KMS-11 (cell line): ENCODE measurements around the gene KRTCAP2.

Experiments
- H2AFZ ChIP-seq: fragments of 200-600 bp; sonication (generic); 2 replicates; pipeline ENCODE4 v1.6.1; 2016; ENCODE audit warnings: antibody characterized with exemption, mixed run types, low read depth
- H3K27ac ChIP-seq: fragments of 200-600 bp; sonication (generic); 2 replicates; pipeline ENCODE4 v1.6.1; 2016; ENCODE audit warnings: mild to moderate bottlenecking, mixed run types
- H3K27me3 ChIP-seq: fragments of 200-600 bp; sonication (generic); 2 replicates; pipeline ENCODE4 v1.6.1; 2017; ENCODE audit warnings: mild to moderate bottlenecking, low read depth, mixed run types, moderate library complexity; ENCODE audit not compliant: insufficient read depth
- H3K36me3 ChIP-seq: fragments of 200-600 bp; sonication (generic); 2 replicates; pipeline ENCODE4 v1.6.1; 2017; ENCODE audit warnings: mild to moderate bottlenecking, mixed run types; ENCODE audit not compliant: insufficient read depth
- H3K4me1 ChIP-seq: fragments of 200-600 bp; sonication (generic); 2 replicates; pipeline ENCODE4 v1.6.1; 2016; ENCODE audit warnings: mild to moderate bottlenecking, low read depth, mixed run types; ENCODE audit not compliant: poor library complexity, severe bottlenecking
- H3K4me2 ChIP-seq: fragments of 200-600 bp; sonication (generic); 2 replicates; pipeline ENCODE4 v1.7.0; 2016; ENCODE audit warnings: mild to moderate bottlenecking, mixed run types
- H3K4me3 ChIP-seq: fragments of 200-600 bp; sonication (generic); IDR thresholded peaks from 2 replicates; pipeline ENCODE4 v1.6.1; 2017; ENCODE audit warnings: low read depth, low read length, mixed read lengths; ENCODE audit not compliant: insufficient read depth
- H3K79me2 ChIP-seq: fragments of 200-600 bp; sonication (generic); 2 replicates; pipeline ENCODE4 v1.6.1; 2016; ENCODE audit warnings: low read depth, mixed run types; ENCODE audit not compliant: insufficient read depth
- H3K9ac ChIP-seq: fragments of 200-600 bp; sonication (generic); 2 replicates; pipeline ENCODE4 v1.6.1; 2016; ENCODE audit warnings: mild to moderate bottlenecking, mixed run types
- H4K20me1 ChIP-seq: fragments of 200-600 bp; sonication (generic); 2 replicates; pipeline ENCODE4 v1.6.1; 2016; ENCODE audit warnings: mild to moderate bottlenecking, mixed run types; ENCODE audit not compliant: insufficient read depth
- CTCF ChIP-seq: fragments of 200-600 bp; sonication (generic); conservative IDR thresholded peaks from 2 replicates; pipeline ENCODE4 v1.6.1; 2017; ENCODE audit warnings: low read depth, mild to moderate bottlenecking, antibody characterized with exemption, low read length, moderate library complexity, mixed read lengths

Gene KRTCAP2

DNA sequence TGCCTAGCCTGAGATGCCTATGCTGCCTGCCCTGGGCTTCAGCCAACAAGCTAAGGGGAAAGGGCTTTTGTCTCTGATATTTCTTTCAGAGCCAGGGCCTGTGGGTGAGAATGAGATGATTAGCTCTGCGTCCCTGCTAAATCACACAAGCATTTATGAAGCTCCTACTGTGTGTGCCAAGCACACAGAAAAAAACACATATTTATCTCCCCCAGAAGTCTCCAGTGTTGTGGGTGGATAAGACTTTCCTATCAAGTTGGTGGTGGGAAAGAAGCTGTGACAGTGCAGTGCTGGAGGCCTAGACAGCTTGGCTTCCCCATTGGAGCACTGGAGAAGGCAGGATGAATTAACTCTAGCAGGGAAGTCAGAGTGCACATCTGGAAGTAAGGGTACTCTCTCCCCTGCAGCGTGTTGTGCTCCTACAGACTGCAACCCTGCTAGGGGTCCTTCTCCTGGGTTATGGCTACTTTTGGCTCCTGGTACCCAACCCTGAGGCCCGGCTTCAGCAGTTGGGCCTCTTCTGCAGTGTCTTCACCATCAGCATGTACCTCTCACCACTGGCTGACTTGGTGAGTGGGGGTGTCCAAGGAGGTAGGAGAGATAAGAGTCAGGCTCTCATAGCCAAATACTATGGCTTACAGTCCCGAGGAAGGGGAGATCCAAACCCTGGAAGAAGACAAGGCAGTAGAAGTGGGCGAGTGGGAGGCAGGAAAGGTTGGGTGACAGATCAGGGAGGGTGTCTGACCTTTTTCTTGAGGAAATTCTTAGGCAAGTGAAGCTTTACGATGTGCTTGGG lies 35.8 kb downstream of the KRTCAP2 start:
- Histone ChIP-seq H3K79me2 (peaks cover 30% of the 10 kb centered on the region), H3K4me2 (peak overlapping the region; percentile 83), H3K27me3 (peaks cover 15% of the 10 kb centered on the region), H3K4me1 (peaks cover 39% of the 10 kb centered on the region), H3K27ac (no peak overlapping the region; the same call in 1 of the 2 replicates), H3K4me3 (no peak overlapping the region), H2AFZ (no peak overlapping the region), H3K36me3 (no peaks in the 10 kb centered on the region), H4K20me1 (no peaks in the 10 kb centered on the region), H3K9ac (no peak overlapping the region)
- TF ChIP-seq CTCF, result no peak

GRCh38 chr1:155136748-155137147 lies 36.4 kb downstream of the KRTCAP2 start:
- Histone ChIP-seq H3K27ac (peak overlapping the region; percentile 68; the same call in 1 of the 2 replicates), H3K9ac (peak overlapping the region; percentile 78; the same call in 1 of the 2 replicates), H3K4me1 (peaks cover 39% of the 10 kb centered on the region), H2AFZ (peak overlapping the region; percentile 95; the same call in 1 of the 2 replicates), H3K4me2 (peak overlapping the region; percentile 83), H3K4me3 (peak overlapping the region; percentile 82), H3K27me3 (peaks cover 9% of the 10 kb centered on the region), H3K36me3 (no peaks in the 10 kb centered on the region), H3K79me2 (peaks cover 30% of the 10 kb centered on the region), H4K20me1 (no peaks in the 10 kb centered on the region)
- no peak for TF ChIP-seq CTCF

- Histone ChIP-seq H3K4me2 (peak within 1 kb of the TSS; percentile 83), H4K20me1 (no peaks in the 10 kb centered on the region), H3K79me2 (peaks cover 30% of the 10 kb centered on the region), H2AFZ (peak within 1 kb of the TSS; percentile 95), H3K27ac (peak within 1 kb of the TSS; percentile 68), H3K27me3 (no peaks in the 10 kb centered on the region; the same call in 1 of the 2 replicates), H3K4me3 (peak within 1 kb of the TSS; percentile 100), H3K9ac (peak within 1 kb of the TSS; percentile 78), H3K4me1 (peaks cover 33% of the 10 kb centered on the region), H3K36me3 (no peaks in the 10 kb centered on the region)
- 0 out of 2 replicates have a peak, but pooled peaks have one; percentile 9 for TF ChIP-seq CTCF
Measured at GRCh38 chr1:155135415-155136028, 37.6 kb downstream of the KRTCAP2 start, which contains the start of gene SLC50A1. SLC50A1 (plus strand) TSS chr1:155135852; CDS start chr1:155135912, 60 bp downstream.

DNA sequence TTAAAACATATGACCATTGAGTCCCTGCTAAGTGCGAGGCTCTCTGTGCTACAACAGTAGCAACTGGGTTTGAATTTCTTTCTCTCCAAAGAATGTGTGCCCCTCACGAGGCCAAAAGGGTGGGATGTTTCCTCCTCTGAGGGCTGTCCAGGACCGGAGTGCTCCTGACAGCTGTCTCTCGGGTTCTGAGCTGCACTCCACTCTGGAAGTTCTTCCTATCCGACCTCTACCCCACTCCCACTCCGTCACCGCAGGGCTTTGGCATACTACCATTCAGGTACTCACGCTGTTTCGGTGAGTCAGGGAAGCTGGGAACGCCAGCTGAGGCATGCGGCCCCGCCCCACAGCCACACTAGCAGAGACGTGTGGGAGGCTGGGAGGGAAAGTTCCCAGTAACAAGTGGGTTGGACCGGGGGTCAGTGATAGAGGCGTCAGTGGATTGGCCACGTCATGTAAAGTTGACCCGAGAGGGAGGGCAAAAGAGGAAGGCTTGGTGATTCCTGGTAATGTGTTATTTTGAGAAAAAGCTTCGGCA lies 38.2 kb downstream of the KRTCAP2 start:
- peak overlapping the region; percentile 83 for H3K4me2 ChIP-seq
- H3K27ac ChIP-seq, result peak overlapping the region; percentile 68
- TF ChIP-seq CTCF, result no peak; the same call in 1 of the 2 replicates
- no peaks in the 10 kb centered on the region for H4K20me1 ChIP-seq
- H3K4me3 ChIP-seq, result peak overlapping the region; percentile 100
- H3K27me3 ChIP-seq, result no peaks in the 10 kb centered on the region; the same call in 1 of the 2 replicates
- peak overlapping the region; percentile 95 for H2AFZ ChIP-seq
- peak overlapping the region; percentile 78 for H3K9ac ChIP-seq
- no peaks in the 10 kb centered on the region for H3K36me3 ChIP-seq
- H3K4me1 ChIP-seq, result peaks cover 32% of the 10 kb centered on the region
- H3K79me2 ChIP-seq, result peaks cover 27% of the 10 kb centered on the region
